NCI-H510A treated with DMSO at 0.1 percent for 48 hours (cell line): Measurements from ENCODE around the gene MAPK11.

Experiments used
- DNase-seq: peaks from one replicate; lab custom pipeline; 2025; lab: John Stamatoyannopoulos, UW

MAPK11 gene

GRCh38 chr22:50224071-50224470, 46.1 kb downstream of the MAPK11 start:
- no peak for DNase-seq

DNA sequence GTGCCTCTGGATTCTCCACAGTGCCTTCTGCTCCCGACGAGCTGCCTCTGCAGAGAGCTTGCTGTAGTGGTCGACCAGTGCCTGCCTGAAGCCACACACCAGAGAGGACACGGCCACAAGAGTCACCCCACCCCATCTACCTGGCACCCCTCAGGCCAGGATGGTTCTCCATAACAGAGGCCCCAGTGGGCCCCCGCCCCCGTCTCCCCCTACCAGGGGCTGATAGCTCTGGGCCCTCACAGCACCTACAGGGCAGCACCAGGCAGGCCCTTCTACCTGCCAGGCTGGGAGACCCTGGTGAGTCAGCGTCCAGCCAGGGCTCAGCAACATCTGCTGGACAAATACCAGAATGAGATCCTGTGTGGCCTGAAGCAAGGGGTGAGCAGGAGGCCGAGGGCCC, 47.7 kb downstream of the MAPK11 start:
- DNase-seq = no peak

DNA sequence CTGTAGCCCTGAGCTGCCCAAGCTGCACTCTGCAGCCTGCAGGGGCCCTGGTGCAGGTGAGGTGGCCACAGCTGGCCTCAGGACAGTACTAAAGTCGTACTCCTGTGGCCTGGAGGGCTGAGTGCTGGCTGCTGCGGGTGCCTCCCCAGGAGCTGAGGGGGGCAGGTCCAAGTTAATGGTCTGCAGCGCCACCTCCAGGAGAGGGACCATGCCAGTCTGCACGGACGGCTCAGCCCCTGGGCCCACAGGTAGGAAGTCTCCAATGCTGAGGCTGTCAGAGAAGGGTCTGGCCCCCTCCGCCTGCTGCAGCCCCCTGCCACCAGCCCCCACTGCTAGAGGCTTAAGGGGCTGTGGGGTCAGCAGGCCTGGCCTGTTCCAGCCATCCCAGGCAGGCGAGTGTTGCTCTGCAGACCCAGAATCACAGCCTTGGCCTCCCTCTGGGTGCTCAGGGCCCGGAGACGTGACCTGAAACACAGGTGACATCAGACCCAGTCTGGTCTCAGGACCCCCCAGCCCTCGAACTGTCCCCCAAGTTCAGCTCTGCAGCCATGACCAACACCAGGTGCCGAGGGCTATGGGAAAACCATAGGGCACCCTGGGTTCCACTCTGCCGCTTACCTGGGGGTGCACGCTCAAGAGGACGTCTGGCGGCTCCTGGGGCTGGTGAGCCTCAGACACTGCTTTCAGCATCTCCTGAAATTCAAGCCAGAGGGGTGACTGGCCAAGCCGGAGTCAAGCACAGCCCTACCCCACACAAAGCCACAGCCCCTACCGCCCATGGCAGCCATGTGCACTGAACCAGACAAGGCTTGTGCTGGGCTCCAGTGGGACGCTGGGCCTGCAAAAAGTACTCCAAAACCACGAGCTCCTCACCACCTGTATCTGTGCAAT, 48.5 kb downstream of the MAPK11 start:
- DNase-seq = no peak

GRCh38 chr22:50220603-50221409, 49.4 kb downstream of the MAPK11 start:
- DNase-seq = no peak

- no peak for DNase-seq
These were observed 50.2 kb downstream of the MAPK11 start for GRCh38 chr22:50219800-50220602.

- DNase-seq = no peak
These were observed 51.0 kb downstream of the MAPK11 start for GRCh38 chr22:50218996-50219727.

GRCh38 chr22:50218153-50218995, 51.8 kb downstream of the MAPK11 start:
- DNase-seq = peak; percentile 45

GRCh38 chr22:50217543-50218152, 52.5 kb downstream of the MAPK11 start:
- no peak for DNase-seq

GRCh38 chr22:50216684-50217520, 53.3 kb downstream of the MAPK11 start:
- DNase-seq = no peak

GRCh38 chr22:50216055-50216683, 54.0 kb downstream of the MAPK11 start:
- no peak for DNase-seq

GRCh38 chr22:50215297-50216054, 54.7 kb downstream of the MAPK11 start:
- no peak for DNase-seq
